ENCODE results near the gene POU2F3. TPM values are rescaled to one million over a fixed set of nuclear protein-coding genes. Genes with fewer than 3 reads are reported as not detected.

Gene POU2F3
- total RNA-seq, 1 experiment from 2014 or later = not detected

DNA sequence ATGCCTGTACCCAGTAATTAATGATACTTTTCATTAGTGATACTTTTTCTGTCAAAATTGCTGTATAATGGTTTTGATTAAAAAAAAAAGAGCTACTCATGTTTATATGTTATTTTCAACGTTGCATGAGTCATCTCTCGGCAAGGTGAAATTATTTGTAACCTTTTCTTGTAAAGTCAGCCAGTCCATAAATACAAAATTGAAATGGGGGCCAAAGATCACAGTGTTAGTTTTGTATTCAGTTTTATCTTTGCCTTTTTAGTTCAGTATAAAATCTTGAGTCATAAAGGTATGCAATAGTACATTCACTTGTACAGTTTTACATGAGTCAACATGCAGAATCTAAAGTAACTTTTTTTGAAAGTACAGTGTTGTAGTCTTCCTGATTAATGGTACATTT is 100.6 kb downstream of the POU2F3 start:
- H3K4me3 ChIP-seq (ENCODE audit: low read depth, low read length) = no peak overlapping the region
- ChIA-PET POLR2A (no interaction called here), CTCF (no interaction called here)
- TF ChIP-seq, protein P1, sequence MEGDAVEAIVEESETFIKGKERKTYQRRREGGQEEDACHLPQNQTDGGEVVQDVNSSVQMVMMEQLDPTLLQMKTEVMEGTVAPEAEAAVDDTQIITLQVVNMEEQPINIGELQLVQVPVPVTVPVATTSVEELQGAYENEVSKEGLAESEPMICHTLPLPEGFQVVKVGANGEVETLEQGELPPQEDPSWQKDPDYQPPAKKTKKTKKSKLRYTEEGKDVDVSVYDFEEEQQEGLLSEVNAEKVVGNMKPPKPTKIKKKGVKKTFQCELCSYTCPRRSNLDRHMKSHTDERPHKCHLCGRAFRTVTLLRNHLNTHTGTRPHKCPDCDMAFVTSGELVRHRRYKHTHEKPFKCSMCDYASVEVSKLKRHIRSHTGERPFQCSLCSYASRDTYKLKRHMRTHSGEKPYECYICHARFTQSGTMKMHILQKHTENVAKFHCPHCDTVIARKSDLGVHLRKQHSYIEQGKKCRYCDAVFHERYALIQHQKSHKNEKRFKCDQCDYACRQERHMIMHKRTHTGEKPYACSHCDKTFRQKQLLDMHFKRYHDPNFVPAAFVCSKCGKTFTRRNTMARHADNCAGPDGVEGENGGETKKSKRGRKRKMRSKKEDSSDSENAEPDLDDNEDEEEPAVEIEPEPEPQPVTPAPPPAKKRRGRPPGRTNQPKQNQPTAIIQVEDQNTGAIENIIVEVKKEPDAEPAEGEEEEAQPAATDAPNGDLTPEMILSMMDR (IDR thresholded peaks at IDR 0.05; ENCODE audit: insufficient read depth in 1 of 2, low read depth in 1 of 2, low read length in 1 of 2, severe bottlenecking in 1 of 2, unreplicated experiment in 1 of 2) = no peak
- peaks cover 13% of the 10 kb centered on the region for H3K36me3 Mint-ChIP-seq (ENCODE audit: insufficient read depth, unreplicated experiment)
- peaks cover 45% of the 10 kb centered on the region for H3K4me1 Mint-ChIP-seq (ENCODE audit: low read depth, unreplicated experiment)
- intact Hi-C loops (cut with micrococcal nuclease; ENCODE audit: unreplicated experiment) = no loop called here
- no peak overlapping the region for H3K4me3 Mint-ChIP-seq (ENCODE audit: unreplicated experiment)
- no TSS peak for BruUV-seq (replicated peaks)
- H3K9me3 Mint-ChIP-seq (ENCODE audit: unreplicated experiment) = no peaks in the 10 kb centered on the region
- H3K27me3 ChIP-seq (replicated peaks; ENCODE audit: control insufficient read depth, insufficient read depth, low read length) = no peaks in the 10 kb centered on the region
- no peaks in the 10 kb centered on the region; the same call in 1 of the 2 replicates for H3K9me3 ChIP-seq
- DNase-seq = no peak
- H3K27ac Mint-ChIP-seq (ENCODE audit: unreplicated experiment) = no peak overlapping the region
- no peaks in the 10 kb centered on the region for H3K36me3 ChIP-seq (ENCODE audit: control insufficient read depth, insufficient read depth, low read length)
- H3K27me3 Mint-ChIP-seq (ENCODE audit: insufficient read depth, unreplicated experiment) = no peaks in the 10 kb centered on the region
- peaks cover 27% of the 10 kb centered on the region for H3K4me1 ChIP-seq

DNA sequence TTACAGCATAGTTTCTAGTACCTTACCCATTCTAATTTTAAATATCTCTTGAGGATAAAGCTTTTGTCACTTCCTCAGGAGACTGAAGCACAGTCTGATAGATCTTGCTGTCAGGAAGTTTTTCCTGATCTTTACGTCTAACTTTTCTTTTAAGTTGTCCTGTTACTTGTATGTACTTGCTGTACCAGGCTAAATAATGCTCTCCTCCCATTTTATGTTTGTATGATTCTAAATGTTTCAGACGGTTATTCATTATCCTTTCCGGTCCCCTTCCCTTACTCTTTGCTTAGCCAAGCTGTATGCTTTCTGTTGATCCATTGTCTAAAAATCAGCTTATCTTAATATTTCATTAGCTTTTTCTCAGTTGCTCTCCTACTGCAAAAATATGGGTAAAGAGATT is 102.3 kb downstream of the POU2F3 start:
- BruUV-seq (replicated peaks) = no TSS peak
- CTCF ChIA-PET = no interaction called here
- TF ChIP-seq, protein P1 (IDR thresholded peaks at IDR 0.05; ENCODE audit: insufficient read depth in 1 of 2, low read depth in 1 of 2, low read length in 1 of 2, severe bottlenecking in 1 of 2, unreplicated experiment in 1 of 2) = no peak

DNA sequence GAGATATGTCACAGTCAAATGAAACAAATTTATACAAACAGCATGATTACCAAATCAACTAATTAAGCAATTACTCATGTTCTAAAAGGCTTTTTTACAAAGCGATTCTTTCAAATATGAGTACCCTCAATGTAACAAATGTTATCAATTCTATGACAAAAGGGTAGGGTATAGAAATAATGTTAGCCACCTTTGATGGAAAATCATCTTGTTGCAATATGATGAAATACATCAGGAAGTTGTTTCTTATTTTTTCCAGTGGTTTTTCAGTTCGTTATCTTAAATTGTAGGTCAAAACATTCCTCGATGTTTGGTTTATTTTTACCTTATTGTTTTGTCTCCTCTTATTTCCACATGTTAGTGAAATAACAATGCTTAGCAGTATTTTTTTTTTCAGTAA is 102.7 kb downstream of the POU2F3 start:
- ChIA-PET POLR2A (no interaction called here), CTCF (no interaction called here)
- Histone ChIP-seq H3K36me3 (ENCODE audit: control insufficient read depth, insufficient read depth, low read length) (no peaks in the 10 kb centered on the region), H3K4me1 (peaks cover 27% of the 10 kb centered on the region), H3K4me3 (ENCODE audit: low read depth, low read length) (no peak overlapping the region), H3K9me3 (no peaks in the 10 kb centered on the region; the same call in 1 of the 2 replicates), H3K27me3 (replicated peaks; ENCODE audit: control insufficient read depth, insufficient read depth, low read length) (no peaks in the 10 kb centered on the region)
- no peaks in the 10 kb centered on the region for H3K9me3 Mint-ChIP-seq (ENCODE audit: unreplicated experiment)
- H3K27me3 Mint-ChIP-seq (ENCODE audit: insufficient read depth, unreplicated experiment) = no peaks in the 10 kb centered on the region
- no peak overlapping the region for H3K27ac Mint-ChIP-seq (ENCODE audit: unreplicated experiment)
- no TSS peak for BruUV-seq (replicated peaks)
- DNase-seq = no peak
- H3K4me3 Mint-ChIP-seq (ENCODE audit: unreplicated experiment) = no peak overlapping the region
- peaks cover 4% of the 10 kb centered on the region for H3K36me3 Mint-ChIP-seq (ENCODE audit: insufficient read depth, unreplicated experiment)
- TF ChIP-seq, protein P1 (IDR thresholded peaks at IDR 0.05; ENCODE audit: insufficient read depth in 1 of 2, low read depth in 1 of 2, low read length in 1 of 2, severe bottlenecking in 1 of 2, unreplicated experiment in 1 of 2) = no peak
- peaks cover 52% of the 10 kb centered on the region for H3K4me1 Mint-ChIP-seq (ENCODE audit: low read depth, unreplicated experiment)
- intact Hi-C loops (cut with micrococcal nuclease; ENCODE audit: unreplicated experiment) = no loop called here

More for the DNA sequence above, 102.3 kb downstream of the POU2F3 start:
- no peak overlapping the region for H3K27ac Mint-ChIP-seq (ENCODE audit: unreplicated experiment)
- Histone ChIP-seq H3K4me1 (peaks cover 27% of the 10 kb centered on the region), H3K9me3 (no peaks in the 10 kb centered on the region; the same call in 1 of the 2 replicates), H3K27me3 (replicated peaks; ENCODE audit: control insufficient read depth, insufficient read depth, low read length) (no peaks in the 10 kb centered on the region), H3K36me3 (ENCODE audit: control insufficient read depth, insufficient read depth, low read length) (no peaks in the 10 kb centered on the region), H3K4me3 (ENCODE audit: low read depth, low read length) (no peak overlapping the region)
- H3K9me3 Mint-ChIP-seq (ENCODE audit: unreplicated experiment) = no peaks in the 10 kb centered on the region
- H3K36me3 Mint-ChIP-seq (ENCODE audit: insufficient read depth, unreplicated experiment) = peaks cover 5% of the 10 kb centered on the region
- H3K27me3 Mint-ChIP-seq (ENCODE audit: insufficient read depth, unreplicated experiment) = no peaks in the 10 kb centered on the region
- no peak overlapping the region for H3K4me3 Mint-ChIP-seq (ENCODE audit: unreplicated experiment)
- no peak for DNase-seq
- intact Hi-C loops (cut with micrococcal nuclease; ENCODE audit: unreplicated experiment) = no loop called here
- POLR2A ChIA-PET = no interaction called here
- peaks cover 55% of the 10 kb centered on the region for H3K4me1 Mint-ChIP-seq (ENCODE audit: low read depth, unreplicated experiment)
